Nephron progenitor cell (in vitro differentiated cells): ENCODE measurements around the gene GPR85.

Source experiments
- DNase-seq: peaks from one replicate; pipeline ENCODE4 v3.0.0; 2021
- H3K27ac Mint-ChIP-seq: 2 replicates; pipeline ENCODE4 v1.8.0; 2021; ENCODE audit warnings: mild to moderate bottlenecking, moderate library complexity, mixed read lengths
- H3K27me3 Mint-ChIP-seq: 2 replicates; pipeline ENCODE4 v1.8.0; 2021; ENCODE audit warnings: mild to moderate bottlenecking, low read depth, mixed read lengths; ENCODE audit not compliant: poor library complexity
- H3K36me3 Mint-ChIP-seq: 2 replicates; pipeline ENCODE4 v1.8.0; 2021; ENCODE audit warnings: low read depth, mixed read lengths
- H3K4me1 Mint-ChIP-seq: 2 replicates; pipeline ENCODE4 v1.8.0; 2021; ENCODE audit warnings: mixed read lengths
- H3K4me3 Mint-ChIP-seq: 2 replicates; pipeline ENCODE4 v1.8.0; 2021; ENCODE audit warnings: mild to moderate bottlenecking, moderate library complexity, mixed read lengths
- H3K9me3 Mint-ChIP-seq: 2 replicates; pipeline ENCODE4 v1.8.0; 2021; ENCODE audit warnings: mild to moderate bottlenecking, moderate library complexity, mixed read lengths
- TF ChIP-seq, protein P1 (sequence below): fragments of 200-600 bp; sonication (generic); IDR thresholded peaks from 2 replicates; pipeline ENCODE4 v1.5.0; 2021; ENCODE audit warnings: antibody characterized with exemption

GPR85 gene

DNA sequence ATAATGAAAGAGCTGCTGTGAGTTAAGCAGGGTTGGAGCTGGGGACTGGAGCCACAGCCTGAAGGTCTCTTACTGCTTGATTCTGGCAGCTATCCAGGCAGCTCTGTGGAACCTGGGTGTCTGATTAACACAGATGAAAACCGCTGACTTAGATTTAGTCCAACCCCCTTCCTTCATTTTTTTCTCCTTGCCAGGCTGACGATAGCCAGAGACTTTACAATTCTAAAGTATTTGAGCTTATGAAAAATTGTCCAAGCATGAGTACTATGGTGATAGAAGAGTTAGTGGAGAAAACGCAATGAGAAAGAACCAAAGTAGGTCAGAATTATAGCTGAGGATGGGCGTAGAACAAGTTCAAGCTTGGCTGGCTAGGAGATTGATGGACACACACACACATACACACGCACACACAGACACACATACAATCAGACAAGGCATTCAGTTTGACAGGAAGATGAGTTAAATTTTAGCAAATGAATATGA lies 13.5 kb upstream of the GPR85 start:
- H3K4me3 Mint-ChIP-seq: no peak overlapping the region
- H3K27me3 Mint-ChIP-seq: peaks cover 5% of the 10 kb centered on the region
- H3K4me1 Mint-ChIP-seq: no peaks in the 10 kb centered on the region
- H3K27ac Mint-ChIP-seq: no peak overlapping the region
- H3K36me3 Mint-ChIP-seq: no peaks in the 10 kb centered on the region
- TF ChIP-seq, protein P1, sequence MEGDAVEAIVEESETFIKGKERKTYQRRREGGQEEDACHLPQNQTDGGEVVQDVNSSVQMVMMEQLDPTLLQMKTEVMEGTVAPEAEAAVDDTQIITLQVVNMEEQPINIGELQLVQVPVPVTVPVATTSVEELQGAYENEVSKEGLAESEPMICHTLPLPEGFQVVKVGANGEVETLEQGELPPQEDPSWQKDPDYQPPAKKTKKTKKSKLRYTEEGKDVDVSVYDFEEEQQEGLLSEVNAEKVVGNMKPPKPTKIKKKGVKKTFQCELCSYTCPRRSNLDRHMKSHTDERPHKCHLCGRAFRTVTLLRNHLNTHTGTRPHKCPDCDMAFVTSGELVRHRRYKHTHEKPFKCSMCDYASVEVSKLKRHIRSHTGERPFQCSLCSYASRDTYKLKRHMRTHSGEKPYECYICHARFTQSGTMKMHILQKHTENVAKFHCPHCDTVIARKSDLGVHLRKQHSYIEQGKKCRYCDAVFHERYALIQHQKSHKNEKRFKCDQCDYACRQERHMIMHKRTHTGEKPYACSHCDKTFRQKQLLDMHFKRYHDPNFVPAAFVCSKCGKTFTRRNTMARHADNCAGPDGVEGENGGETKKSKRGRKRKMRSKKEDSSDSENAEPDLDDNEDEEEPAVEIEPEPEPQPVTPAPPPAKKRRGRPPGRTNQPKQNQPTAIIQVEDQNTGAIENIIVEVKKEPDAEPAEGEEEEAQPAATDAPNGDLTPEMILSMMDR: no peak
- DNase-seq: no peak
- no peaks in the 10 kb centered on the region for H3K9me3 Mint-ChIP-seq

DNA sequence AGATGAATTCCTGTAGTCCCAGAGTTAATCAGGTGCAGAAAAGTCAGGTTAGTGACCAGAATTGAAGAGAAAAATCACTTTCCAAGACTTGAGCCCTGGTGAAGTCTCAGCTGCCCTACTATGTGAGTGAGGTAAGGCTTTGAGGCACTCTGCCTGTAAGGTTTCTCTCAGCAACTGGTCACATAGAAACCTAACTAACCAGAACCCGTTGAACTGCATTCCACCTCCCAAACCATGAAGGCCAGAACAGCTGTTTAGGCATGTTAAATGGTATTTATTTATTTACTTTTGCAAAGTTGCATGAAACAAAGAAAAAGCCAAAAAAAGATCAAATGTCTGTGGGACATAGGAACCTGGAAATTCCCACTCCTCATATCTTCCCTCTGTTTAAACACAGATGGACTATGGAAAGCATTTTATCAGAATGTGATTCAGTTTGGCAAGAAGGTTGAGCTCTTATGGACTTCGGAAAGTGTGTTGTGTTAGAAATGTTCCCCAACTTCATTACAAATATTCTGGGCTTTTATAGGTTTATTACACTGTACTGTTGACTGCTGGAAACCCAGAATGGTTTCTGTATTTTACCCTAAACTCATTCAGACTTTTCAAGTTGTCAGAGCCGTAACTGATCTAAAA lies 12.8 kb upstream of the GPR85 start:
- H3K27ac Mint-ChIP-seq: no peak overlapping the region
- H3K36me3 Mint-ChIP-seq: no peaks in the 10 kb centered on the region
- no peaks in the 10 kb centered on the region for H3K9me3 Mint-ChIP-seq
- no peaks in the 10 kb centered on the region for H3K4me1 Mint-ChIP-seq
- H3K27me3 Mint-ChIP-seq: peaks cover 5% of the 10 kb centered on the region
- TF ChIP-seq, protein P1: no peak
- no peak for DNase-seq
- no peak overlapping the region for H3K4me3 Mint-ChIP-seq

DNA sequence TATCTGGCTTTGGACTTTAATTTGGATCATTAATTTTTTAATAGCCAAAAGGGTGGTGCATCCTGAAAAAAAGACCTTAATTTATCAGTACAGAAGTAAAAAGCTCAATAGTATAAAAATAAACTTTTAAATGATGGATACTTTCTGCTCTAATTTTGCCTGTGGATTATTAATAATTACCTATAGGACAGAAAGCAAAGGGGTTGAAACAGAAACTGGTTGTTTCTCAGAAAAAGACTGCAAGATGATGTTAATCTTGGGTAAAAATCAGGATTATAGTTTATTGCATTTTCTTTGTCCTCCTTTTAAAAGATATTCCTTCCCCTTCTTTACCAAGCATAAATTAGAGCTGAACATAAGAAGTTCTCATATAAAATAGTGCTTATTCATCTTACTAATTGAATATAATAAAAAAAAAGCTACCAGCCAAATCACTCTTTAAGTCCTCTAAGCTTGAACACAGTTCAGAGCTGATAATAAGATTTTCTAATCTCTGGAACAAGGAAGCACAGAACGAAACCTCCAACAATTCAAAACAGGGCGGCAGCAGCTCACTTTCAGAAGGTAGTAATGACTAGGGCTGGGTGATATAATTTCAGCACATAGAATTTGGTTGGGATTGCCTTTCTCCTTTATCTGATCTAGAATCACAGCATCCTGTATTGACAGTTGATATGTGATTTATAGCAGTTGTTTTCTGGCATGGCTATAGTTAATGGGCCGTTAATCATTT lies 8.1 kb upstream of the GPR85 start:
- H3K27me3 Mint-ChIP-seq: peaks cover 5% of the 10 kb centered on the region
- H3K4me1 Mint-ChIP-seq: no peaks in the 10 kb centered on the region
- no peaks in the 10 kb centered on the region for H3K9me3 Mint-ChIP-seq
- H3K4me3 Mint-ChIP-seq: no peak overlapping the region
- no peak for DNase-seq
- H3K27ac Mint-ChIP-seq: no peak overlapping the region
- H3K36me3 Mint-ChIP-seq: no peaks in the 10 kb centered on the region
- TF ChIP-seq, protein P1: no peak

DNA sequence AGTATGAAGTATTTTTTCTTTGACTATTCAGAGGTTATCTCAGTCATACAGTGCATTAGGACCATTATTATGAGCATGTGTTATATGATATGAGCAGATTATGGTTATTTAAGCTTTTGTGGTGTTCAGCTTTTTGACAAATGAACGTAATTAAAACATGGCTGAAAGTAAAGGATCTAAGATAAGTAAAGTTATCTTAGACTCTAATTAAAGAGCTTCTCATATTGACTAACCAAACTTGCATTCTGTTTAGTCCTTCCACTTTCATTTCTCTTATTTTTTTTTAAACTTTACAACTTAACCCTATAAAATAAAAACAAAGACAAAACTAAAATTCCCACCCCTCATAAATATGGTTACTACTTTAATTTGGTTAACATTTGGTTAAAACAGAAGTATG lies 6.9 kb upstream of the GPR85 start:
- Mint-ChIP-seq H3K4me1 (no peaks in the 10 kb centered on the region), H3K27ac (no peak overlapping the region), H3K27me3 (peaks cover 5% of the 10 kb centered on the region), H3K4me3 (no peak overlapping the region), H3K9me3 (no peaks in the 10 kb centered on the region), H3K36me3 (no peaks in the 10 kb centered on the region)
- DNase-seq: no peak
- TF ChIP-seq, protein P1: no peak

DNA sequence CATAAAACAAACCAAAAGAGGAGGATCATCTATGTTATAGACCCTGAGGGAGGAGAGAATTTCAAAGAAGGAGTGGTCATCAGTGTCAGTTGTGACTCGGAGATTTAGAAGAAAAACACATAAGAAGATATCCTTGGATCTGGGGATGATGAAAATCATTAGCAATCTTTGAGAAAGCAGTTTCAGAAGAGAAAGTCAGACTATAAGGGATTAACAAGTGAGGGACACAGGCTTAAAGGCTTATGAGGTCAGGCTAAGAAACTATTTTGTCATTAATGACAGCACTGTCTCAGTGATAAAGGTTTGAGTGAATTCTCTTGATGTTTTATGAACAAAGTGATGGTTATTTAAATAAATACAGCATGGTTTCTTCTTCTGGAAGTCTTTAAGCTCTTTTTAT lies 6.1 kb upstream of the GPR85 start:
- no peak for DNase-seq
- TF ChIP-seq, protein P1: no peak
- Mint-ChIP-seq H3K4me3 (no peak overlapping the region), H3K36me3 (no peaks in the 10 kb centered on the region), H3K27me3 (peaks cover 5% of the 10 kb centered on the region), H3K9me3 (no peaks in the 10 kb centered on the region), H3K4me1 (no peaks in the 10 kb centered on the region), H3K27ac (no peak overlapping the region)
